Measurements from ENCODE around the gene MPZL1.
A peak's percentile ranks its signal among the peaks of the same experiment; 100 is the strongest.
"Not testable (repeated sequence)": the region's sequence is repeated elsewhere in the genome, so short reads cannot be mapped to it uniquely, and the experiment has no call there.

The MPZL1 gene

DNA sequence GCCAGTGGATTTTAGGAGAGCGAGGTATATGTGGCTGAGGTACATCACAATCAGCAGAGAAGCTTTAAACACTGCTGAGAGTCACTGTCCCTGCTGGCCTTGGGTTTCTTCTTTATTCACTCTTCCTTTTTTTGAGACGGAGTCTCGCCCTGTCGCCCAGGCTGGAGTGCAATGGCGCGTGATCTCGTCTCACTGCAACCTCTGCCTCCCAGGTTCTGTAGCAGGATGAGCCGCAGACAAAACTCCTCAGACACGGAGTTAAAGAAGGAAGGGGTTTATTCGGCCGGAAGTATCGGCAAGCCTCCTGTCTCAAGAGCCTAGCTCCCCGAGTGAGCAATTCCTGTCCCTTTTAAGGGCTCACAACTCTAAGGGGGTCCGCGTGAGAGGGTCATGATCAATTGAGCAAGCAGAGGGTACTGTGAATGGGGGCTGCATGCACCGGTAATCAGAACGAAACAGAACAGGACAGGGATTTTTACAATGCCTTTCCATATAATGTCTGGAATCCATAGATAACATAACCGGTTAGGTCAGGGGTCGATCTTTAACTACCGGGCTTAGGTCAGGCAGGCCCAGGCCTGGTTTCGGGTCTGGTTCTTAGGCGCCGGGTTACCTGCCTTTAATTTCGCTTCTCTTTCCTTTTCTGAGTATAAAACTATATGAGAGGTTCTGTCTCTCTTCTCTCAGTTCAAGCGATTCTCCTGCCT is 1.9 kb upstream of the MPZL1 start:
- DNase-seq, result not testable (repeated sequence)

DNA sequence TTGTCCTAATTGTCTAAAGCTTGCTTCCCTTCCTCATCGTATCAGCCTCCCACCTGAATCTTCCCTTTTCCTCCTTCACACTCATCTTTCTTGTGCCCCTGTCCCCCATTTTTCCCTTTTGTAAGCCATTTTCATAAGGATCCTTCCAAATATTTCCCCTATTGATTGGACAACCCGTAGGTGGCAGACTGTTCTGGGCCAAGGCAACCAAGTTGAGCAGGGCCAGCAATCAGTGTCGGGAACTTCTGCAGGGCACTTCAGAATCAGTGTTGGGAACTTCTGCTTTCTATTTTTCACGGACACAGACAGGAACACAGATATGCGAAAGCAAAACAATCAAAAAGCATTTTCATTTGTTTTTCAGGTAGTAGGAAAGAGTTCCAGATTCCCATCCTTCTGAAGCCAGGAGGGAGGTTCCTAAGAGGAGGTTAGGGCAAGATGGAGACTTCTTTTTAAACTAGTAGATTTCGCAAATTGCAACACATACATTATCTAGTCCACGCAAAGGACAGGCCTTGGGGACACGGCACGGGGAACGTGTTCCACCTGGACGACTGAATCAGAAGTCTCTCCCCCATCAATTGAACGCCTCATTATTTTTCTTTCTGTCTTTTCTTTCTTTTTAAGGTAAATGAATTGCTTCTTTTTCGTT is 691 bp upstream of the MPZL1 start:
- DNase-seq, result no peak

DNA sequence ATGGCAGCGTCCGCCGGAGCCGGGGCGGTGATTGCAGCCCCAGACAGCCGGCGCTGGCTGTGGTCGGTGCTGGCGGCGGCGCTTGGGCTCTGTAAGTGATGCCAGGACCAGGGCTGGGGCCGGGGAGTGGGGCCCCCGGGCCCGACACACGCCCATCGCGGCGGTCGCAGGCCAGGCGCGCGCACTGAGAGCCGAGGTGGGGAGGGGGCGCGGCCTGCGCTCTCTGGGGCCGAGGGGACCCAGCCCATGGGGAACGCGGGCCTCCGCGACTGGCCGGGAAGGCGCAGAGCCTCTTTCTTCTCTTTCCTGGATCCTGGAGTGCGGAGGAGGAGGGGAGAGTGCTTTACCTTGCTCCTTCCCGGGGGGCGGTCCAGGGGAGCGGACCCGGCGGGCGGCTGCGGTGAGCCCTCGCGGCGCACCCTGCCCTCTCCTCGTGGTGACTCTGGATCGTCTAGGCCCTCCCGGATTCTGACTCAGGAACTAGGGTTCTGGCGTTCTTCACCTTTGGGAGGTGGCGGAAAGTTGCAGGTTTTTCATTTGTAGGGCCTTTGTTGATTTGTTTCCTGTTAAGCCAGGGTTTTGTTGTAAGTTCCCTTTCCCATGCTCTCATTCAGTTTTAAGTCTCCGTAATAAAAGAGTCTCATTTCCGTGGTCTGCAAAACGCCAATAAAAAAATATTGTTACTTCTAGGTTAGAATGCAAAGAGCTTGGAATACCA is 529 bp downstream of the MPZL1 start:
- DNase-seq, result peak; percentile 33

DNA sequence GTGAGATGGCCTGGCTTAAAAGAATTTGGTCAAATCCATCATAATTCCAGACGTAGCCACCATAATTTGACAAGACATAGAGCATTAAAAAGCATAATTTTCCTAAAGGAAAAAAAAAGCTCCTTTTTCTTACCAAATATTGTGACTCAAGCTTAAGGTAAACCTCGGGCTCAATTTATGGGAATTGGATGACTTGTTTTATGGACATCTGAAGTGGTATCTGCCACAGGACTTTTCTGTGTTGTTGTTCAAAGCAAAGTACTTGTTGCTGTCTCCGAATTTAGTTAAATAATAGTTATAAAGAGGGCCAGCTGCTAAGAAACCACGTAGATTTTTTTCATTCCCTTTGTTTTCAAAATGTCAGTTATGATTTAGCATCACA is 1.1 kb downstream of the MPZL1 start:
- DNase-seq, result no peak

DNA sequence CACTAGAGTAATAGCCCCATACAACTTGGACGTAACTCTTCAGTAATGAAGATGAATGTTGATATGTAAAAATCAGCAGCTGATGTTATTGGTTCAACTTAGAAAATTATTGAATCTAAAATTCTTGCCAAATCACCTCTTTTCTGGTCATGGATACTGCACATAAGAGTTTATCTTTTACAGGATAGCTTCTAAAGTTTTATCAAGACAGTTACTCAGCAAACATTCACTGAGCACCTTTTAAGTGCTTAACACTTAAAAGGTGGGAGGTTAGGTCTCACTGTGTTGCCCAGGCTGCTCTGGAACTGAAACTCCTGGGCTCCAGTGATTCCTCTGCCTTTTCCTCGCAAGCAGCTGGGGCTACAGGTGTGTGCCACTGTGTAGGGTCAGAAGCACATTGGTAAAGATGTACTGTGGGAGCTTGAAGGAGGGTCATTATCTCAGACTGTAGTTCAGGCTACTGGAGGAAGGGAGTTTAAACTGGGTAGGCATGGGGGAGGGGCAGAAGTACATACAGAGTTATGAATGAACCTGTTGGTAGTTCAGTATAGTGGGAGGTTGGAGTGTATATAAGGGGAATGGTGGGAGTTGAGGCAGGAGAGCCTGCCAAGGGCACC is 2.0 kb downstream of the MPZL1 start:
- DNase-seq, result no peak

DNA sequence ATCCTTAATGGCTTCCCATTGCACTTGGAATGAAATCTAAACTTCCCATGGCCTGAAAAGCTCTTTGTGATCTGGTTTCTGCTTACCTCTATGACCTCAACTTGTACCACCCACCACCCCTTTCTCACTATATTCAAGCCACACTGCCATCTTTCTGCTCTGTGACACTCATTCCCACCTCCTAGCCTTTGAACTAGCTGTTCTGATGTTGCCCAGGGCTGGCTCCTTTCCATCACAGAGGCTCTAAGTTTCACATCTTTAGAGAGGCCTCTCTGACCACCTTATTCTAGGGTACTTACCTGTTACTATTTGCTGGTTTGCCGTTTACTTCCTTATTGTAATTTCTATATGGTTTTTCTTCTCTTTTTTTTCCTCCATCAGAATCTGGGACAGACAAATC is 4.2 kb downstream of the MPZL1 start:
- no peak for DNase-seq

DNA sequence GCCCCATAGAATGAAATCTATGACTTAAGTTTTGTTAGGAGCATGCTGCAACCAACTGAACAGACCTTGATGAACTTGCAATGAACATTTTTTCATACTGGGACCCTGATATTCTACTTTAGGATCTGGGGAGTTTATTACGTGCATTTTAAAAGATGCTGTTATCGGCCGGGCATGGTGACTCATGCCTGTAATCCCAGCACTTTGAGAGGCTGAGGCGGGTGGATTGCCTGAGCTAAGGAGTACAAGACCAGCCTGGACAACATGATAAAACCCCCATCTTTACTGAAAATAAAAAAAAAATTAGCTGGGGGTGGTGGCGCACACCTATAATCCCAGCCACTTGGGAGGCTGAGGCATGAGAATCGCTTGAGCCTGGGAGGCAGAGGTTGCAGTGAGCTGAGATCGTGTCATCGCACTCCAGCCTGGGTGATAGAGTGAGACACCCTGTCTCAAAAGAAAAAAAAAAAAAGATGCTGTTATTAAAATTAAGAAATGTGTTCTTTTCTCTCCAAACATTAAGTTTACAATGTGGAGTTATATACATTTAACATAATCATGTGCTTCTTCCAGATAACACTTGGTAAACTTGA is 7.1 kb downstream of the MPZL1 start:
- no peak for DNase-seq

DNA sequence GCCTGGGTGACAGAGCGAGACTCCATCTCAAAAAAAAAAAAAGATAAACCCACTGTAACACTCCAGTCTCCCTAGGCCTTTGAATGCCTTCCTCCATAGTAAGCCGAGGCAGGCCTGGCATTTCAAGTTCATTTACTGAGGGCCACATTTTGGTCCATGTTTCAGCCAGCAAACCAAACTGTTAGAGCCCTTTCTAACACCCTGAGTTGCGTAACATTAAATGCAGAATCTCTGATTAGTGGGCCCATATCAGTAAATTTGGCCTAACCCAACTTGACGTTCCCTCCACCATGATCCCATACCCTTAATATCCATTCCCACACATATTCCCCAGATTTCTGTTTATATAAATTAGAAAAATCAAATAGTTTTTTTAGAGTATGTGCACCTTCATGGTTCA is 12.4 kb downstream of the MPZL1 start:
- no peak for DNase-seq

DNA sequence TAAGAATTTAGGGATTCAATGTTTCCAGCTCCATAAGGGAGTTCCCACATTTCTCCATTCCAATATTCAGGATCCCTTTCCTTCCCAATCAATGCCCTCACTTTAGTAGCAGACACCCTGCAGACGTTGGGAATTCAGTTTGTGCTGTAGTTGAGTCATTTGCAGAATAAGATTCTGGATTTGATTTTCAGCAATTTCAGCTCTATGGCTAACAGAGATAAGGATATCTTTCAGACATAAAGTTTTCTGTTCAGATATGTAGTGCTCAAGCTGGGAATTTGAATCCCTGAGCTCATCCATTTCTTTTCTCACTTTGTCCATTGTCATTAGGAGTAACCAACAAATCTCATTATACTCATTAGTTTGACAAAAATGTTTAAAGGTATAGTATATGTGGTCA is 13.1 kb downstream of the MPZL1 start:
- DNase-seq, result no peak

DNA sequence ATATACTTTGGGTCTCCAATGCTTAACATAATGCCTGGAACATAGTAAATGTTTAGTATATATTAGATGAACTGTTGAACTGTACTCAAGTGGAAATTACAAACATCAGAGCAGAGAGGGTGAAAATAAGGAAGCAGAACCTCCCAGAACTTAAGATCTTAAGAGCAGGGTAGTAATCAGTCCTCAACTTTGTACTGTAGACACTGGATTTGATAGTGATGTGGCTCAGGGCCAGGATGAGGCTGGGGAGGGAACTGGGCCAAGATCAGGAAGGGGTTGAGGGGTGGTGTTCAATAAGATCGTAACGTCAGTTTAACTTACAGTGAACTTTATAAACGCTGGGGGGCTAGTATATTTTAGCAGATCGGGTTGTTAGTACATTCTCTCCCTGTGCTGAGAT is 15.4 kb downstream of the MPZL1 start:
- DNase-seq, result no peak

DNA sequence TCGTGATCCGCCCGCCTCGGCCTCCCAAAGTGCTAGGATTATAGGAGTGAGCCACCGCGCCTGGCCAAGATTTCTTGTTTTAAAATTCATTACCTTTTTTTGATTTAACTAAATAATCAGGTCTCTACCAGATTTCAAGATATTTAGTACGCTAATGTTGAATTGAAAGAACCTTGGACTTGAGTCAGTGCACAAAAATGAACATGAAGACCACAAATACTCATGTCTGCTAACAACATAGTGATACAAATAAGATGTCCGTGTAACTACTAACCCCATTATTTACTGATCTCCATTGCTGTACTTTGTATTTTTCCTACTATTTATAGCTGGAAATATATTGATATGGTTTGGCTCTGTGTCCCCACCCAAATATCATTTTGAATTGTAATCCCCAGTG is 16.4 kb downstream of the MPZL1 start:
- no peak for DNase-seq

DNA sequence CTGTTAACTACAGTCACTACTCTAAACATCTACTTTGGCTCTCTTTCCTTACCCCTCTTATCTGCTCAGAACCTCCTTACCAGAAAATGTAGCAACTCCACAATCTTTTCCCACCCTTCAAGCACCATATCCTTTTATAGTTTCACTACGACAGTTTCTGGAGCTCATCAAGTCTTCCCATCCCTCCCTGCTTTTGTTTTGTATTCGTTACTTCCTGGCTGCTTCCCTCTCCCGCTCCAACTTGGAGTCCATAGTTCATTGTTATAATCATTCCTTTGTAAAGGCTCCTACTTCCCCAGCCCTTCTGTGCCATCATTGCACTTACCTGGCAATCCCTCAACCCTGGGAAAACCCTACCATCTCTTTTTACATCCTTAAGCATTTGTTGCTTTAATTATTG is 18.0 kb downstream of the MPZL1 start:
- no peak for DNase-seq

DNA sequence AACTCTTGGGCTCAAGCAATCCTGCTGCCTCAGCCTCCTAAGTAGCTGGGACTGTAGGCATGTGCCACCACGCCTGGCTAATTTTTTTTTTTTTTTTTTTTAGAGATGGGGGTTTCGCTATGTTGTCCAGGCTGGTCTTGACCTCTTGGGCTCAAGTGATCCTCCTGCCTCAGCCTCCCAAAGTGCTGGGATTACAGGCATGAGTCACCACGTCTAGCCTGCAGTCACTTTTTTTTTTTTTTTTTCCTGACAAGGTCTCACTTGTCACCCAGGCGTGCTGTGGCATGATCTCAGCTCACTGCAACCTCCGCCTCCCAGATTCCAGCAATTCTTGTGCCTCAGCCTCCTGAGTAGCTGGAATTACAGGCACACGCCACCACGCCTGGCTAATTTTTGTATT is 19.3 kb downstream of the MPZL1 start:
- DNase-seq, result not testable (repeated sequence)

DNA sequence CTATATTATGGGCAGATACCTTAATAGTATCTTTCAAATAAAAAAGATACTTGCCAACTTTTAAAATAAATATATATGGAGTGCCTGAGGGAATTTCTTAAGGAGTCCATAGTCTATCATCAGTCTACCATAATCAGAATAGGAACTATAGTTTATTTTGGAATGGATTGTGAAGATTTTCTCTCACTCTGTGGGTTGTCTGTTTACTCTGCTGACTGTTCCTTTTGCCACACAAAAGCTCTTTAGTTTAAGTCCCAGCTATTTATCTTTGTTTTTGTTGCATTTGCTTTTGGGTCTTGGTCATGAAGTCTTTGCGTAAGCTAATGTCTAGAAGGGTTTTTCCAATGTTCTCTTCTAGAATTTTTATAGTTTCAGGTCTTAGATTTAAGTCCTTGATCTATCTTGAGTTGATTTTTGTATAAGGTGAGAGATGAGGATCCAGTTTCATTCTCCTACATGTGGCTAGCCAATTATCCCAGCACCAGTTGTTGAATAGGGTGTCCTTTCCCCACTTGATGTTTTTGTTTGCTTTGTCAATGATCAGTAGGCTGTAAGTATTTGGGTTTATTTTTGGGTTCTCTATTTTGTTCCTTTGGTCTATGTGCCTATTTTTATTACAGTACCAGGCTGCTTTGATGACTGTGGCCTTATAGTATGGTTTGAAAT is 20.7 kb downstream of the MPZL1 start:
- DNase-seq, result not testable (repeated sequence)

DNA sequence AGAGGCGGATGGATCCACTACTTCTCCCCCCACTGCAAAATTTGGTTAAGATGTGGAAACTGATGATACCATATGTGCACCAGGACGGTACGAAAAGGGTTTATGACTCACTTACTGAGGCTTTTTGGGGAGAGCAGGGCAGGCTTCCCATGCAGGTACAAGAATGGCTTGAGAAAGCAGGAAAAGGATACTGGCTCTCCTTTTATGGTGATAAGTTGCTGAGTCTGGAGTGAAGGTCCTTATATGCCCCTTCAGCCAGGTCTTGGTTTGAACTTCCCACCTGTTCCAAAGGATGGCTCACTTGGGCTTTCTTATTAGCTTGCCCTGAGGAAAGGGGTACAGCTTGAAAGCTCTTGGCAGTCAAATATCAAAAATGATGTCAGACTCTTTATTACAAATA is 23.1 kb downstream of the MPZL1 start:
- no peak for DNase-seq

DNA sequence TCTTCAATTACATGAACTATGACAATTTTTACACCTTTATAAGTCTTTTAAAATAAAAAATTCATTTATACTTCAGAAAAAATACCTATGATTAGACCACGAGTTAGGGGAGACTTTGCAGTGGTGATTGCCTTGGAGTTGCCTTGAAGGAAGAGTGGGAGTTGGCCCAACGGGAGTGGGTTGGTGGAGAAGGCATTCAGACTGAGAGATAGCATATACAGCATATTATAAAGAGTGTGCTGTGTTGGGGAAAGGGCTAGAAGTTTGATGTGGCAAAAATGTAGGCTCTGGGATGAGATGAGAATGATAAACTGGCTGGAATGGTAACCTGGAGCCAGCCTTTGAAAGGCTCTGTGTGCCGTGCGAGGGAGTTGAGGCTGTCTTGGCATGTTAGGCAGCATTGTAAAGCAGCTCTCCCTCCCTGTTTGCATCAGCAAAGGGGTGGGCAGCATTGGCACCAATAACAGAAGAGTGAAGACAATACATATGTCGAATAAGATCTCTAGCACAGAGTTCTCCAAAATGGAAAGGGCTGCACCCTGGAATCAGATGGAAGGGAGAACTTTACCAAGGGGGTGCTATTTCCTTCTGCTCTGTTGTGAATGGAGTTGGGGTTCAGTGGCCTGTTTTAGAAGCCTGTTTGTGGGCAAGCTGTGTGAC is 24.4 kb downstream of the MPZL1 start:
- no peak for DNase-seq

DNA sequence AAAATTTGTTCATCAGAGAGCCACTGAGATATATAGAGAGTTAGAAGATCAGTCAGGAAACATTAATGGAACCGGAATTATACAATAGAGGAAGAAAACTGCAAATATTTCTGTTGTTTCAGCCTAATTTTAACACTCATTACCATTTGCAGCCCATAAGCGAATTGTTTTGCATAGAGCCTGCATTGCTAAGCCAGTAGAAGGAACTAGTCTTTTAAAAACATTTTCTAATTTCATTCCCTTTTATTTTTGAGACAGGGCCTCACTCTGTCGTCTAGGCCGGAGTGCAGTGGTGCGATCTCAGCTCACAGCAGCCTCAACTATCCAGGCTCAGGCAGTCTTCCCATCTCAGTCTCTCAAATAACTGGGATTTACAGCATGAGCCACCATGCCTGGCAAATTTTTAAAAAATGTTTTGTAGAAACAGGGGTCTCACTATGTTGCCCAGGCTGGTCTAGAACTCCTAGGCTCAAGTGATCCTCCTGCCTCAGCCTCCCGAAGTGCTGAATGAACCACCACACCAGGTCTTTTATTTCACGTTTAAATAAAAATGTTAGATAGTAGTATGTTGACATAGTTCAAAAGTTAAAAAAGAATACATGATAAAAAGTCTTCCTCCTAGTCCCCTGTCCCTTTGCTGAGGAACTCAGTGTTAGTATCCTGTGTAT is 25.3 kb downstream of the MPZL1 start:
- DNase-seq, result no peak

DNA sequence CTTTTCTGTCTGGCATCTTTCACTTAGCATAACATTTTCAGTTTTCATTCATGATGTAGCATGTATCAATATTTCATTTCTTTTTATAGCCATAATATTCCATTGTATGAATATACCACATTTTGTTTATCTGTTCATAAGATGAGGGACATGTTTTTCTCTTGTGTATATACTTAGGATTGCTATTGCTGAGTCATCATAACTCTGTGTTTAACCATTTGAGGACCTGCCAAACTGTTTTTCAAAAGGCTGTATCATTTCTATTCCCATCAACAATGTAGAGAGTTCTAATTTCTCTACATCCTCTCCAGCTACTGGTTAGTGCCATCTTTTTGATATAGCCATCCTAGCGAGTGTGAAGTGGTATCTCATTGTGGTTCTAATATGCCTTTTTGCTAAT is 26.2 kb downstream of the MPZL1 start:
- no peak for DNase-seq

DNA sequence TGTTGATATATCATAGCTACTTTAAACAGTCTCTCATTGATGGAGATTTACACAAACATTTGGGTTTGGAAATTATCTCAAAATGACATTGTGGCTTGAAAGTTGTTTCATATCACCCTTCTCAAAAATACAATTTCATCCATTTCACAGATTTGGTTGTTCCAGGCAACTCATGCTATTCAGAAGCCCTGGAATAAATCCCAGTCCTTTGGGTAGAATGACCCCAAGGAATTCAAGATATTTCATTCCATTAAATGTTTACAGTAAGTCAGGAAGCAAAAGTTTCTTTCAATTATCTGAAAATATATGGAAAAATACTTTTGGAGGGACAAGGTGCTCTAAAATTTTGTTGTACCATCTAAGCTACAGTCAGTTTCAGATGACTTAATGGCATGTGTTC is 27.1 kb downstream of the MPZL1 start:
- no peak for DNase-seq

DNA sequence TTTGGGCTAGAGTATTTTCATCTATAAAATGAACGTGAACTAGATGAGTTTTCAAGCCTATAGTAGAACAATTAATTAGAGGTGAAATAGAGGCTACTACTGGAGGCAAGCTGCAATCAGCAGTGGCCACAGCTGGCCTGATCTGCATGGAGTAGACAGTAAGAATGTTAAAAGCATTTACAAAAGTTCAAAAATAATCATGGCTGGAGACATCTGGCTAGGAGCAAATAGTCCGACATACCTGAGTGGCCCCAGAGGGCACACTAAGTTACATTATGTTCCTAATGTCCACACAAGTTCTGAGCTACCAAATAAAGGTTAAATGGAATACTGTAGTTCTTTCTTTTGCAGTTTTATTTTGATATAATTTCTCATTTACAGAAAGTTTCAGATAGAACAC is 28.0 kb downstream of the MPZL1 start:
- no peak for DNase-seq

DNA sequence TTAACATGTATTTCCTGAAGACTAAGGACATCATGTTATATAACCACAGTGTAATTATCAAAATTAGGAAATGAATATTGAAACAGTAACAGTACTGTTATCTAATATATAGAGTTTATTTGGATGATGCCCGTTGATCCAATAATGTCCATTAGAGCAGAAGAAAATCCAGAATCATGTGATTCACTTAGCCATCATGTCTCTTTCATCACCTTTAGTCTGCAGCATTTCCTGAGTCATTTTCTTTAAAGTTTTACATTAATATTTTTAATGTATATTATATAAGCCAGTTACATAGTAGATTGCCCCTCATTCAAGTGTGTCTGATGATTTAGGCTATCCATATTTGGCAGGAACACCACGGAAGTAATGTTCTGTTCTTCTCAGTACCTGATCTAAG is 28.9 kb downstream of the MPZL1 start:
- DNase-seq, result no peak

DNA sequence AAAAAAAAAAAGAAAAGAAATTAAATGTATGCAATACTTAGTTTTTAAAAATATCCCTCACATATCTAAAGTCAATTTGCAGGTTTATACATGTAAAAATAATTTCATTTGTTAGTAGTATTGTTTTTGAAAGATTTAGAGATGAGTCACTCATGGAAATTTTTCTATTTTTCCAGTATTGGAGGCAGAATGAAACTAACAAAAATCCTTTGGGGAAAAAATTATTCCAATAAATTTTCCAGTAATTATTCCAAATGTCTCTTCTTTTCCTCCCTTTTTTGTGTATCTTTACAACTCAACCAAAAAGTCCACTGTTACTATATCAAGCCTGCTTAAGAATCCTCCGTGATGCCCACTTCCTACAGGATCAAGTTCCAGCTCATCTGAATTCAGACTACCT is 29.9 kb downstream of the MPZL1 start:
- no peak for DNase-seq

All from CD4-positive, alpha-beta T cell treated with Interleukin-6 for 4 hours (primary cell).